Loucy (cell line): Measurements from ENCODE around the gene CSGALNACT2.

Experiments used
- EZH2phosphoT487 ChIP-seq: fragments of 200-600 bp; IDR thresholded peaks from 2 replicates; pipeline ENCODE4 v1.6.1; 2018; ENCODE audit warnings: antibody characterized with exemption, mild to moderate bottlenecking, moderate library complexity, borderline replicate concordance
- TF ChIP-seq, protein P1 (sequence below): fragments of 200-600 bp; sonication (generic); conservative IDR thresholded peaks from 2 replicates; pipeline ENCODE4 v1.5.1; 2014; ENCODE audit warnings: mild to moderate bottlenecking, antibody characterized with exemption, low read length

DNA sequence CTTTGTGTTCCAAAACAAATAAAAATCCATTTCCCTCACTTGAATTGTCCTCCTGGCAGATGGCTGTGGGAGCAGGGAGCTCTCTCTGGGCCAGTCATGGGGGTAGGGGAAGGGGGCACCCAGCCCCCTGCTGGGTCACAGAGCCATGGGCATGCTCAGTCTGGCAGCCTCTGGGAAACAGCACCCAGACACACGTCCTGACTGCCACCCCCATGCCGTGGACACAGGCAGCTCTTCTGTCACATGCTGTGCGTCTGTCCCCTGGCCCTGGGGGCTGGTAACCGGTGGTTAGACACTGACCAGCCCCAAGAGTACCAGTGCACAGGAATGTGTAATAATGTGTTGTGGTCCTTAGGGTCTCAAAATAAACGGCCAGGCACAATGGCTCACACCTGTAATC lies 81.6 kb downstream of the CSGALNACT2 start:
- TF ChIP-seq, protein P1, sequence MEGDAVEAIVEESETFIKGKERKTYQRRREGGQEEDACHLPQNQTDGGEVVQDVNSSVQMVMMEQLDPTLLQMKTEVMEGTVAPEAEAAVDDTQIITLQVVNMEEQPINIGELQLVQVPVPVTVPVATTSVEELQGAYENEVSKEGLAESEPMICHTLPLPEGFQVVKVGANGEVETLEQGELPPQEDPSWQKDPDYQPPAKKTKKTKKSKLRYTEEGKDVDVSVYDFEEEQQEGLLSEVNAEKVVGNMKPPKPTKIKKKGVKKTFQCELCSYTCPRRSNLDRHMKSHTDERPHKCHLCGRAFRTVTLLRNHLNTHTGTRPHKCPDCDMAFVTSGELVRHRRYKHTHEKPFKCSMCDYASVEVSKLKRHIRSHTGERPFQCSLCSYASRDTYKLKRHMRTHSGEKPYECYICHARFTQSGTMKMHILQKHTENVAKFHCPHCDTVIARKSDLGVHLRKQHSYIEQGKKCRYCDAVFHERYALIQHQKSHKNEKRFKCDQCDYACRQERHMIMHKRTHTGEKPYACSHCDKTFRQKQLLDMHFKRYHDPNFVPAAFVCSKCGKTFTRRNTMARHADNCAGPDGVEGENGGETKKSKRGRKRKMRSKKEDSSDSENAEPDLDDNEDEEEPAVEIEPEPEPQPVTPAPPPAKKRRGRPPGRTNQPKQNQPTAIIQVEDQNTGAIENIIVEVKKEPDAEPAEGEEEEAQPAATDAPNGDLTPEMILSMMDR, result no peak
- TF ChIP-seq EZH2phosphoT487, result no peak
